Stimulated activated naive CD8-positive, alpha-beta T cell treated with anti-CD3 and anti-CD28 coated beads, Interleukin-15, amount 100 ng/mL, for 72 hours (primary cell): ENCODE data around the gene F2.

Source experiments
- ATAC-seq: fragments of 150-1000 bp; cut with Tn5 transposase; 2 replicates; pipeline ENCODE4 v1.10.0; 2021; ENCODE audit warnings: mild to moderate bottlenecking, moderate library complexity
- DNase-seq, 2 donors: peaks; one replicate each; pipeline ENCODE4 v3.0.0; 2021 to 2022
- H3K27ac Mint-ChIP-seq, 2 donors: one replicate each; pipeline ENCODE4 v1.8.0; 2022; ENCODE audit warnings: mild to moderate bottlenecking in 2 of 2, mixed read lengths in 2 of 2, moderate library complexity in 2 of 2
- H3K27me3 Mint-ChIP-seq: one replicate; pipeline ENCODE4 v1.8.0; 2022; ENCODE audit warnings: mixed read lengths
- H3K4me1 Mint-ChIP-seq: one replicate; pipeline ENCODE4 v1.8.0; 2022; ENCODE audit warnings: mild to moderate bottlenecking, mixed read lengths
- H3K4me3 Mint-ChIP-seq, 2 donors: one replicate each; pipeline ENCODE4 v1.8.0; 2022; ENCODE audit warnings: mild to moderate bottlenecking in 2 of 2, mixed read lengths in 2 of 2, moderate library complexity in 1 of 2
- H3K9me3 Mint-ChIP-seq, 2 donors: one replicate each; pipeline ENCODE4 v1.8.0; 2022; ENCODE audit warnings: mixed read lengths in 2 of 2

Gene F2

GRCh38 chr11:46723359-46723680 is 4.3 kb downstream of the F2 start:
- Mint-ChIP-seq H3K9me3 (no peaks in the 10 kb centered on the region), H3K4me1 (peaks cover 8% of the 10 kb centered on the region), H3K27ac (no peak overlapping the region), H3K27me3 (no peaks in the 10 kb centered on the region), H3K4me3 (no peak overlapping the region)
- no peak for DNase-seq
- ATAC-seq: no peak

DNA sequence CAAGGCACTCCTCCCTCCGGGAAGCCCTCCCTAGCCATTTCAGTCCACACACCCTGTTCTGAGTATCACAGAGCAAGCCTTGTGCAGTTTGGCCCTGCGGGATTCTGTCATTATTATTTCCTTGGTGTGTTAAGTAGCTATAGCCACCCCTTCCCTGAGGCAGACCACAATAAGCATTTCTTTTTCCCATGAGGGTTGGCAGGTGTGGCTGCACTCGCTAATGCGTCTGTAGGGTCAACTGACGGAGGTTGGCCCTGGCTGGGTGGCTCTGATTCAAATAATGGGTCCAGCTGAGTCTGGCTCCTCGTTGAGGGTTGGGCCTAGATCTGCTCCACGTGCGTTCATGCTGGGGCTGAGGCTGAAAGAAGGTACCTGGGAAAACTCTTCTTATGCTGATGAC is 5.1 kb downstream of the F2 start:
- no peaks in the 10 kb centered on the region for H3K27me3 Mint-ChIP-seq
- ATAC-seq: no peak

GRCh38 chr11:46725338-46726205 is 6.6 kb downstream of the F2 start:
- no peak for ATAC-seq
- DNase-seq: no peak
- Mint-ChIP-seq H3K27me3 (no peaks in the 10 kb centered on the region), H3K4me1 (no peaks in the 10 kb centered on the region), H3K27ac (no peak overlapping the region), H3K9me3 (no peaks in the 10 kb centered on the region), H3K4me3 (no peak overlapping the region)

More for the DNA sequence above, 5.1 kb downstream of the F2 start:
- H3K27ac Mint-ChIP-seq: no peak overlapping the region
- H3K9me3 Mint-ChIP-seq: no peaks in the 10 kb centered on the region
- no peak for DNase-seq
- H3K4me3 Mint-ChIP-seq: no peak overlapping the region
- peaks cover under 1% of the 10 kb centered on the region for H3K4me1 Mint-ChIP-seq

DNA sequence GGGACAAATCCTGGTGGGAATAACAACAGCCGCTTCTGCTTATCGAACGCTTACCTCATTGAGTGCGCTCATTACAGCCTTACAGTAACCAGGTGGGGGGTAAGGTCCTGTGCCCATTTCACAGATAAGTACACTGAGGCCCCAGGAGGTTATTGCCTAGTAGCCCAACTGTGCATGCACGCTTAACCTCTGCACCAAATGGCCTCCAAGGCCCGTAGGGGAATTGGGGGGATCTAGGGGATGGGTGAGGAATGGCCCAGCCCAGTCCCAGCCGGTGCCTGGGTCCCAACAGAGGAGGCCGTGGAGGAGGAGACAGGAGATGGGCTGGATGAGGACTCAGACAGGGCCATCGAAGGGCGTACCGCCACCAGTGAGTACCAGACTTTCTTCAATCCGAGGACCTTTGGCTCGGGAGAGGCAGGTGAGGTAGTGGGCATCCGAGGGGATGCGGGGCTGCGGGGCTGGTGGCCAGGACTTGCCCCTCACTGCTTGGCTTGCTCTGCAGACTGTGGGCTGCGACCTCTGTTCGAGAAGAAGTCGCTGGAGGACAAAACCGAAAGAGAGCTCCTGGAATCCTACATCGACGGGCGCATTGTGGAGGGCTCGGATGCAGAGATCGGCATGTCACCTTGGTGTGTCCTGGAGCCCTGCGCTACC is 7.3 kb downstream of the F2 start:
- Mint-ChIP-seq H3K27ac (no peak overlapping the region), H3K4me3 (no peak overlapping the region), H3K27me3 (no peaks in the 10 kb centered on the region), H3K4me1 (no peaks in the 10 kb centered on the region), H3K9me3 (no peaks in the 10 kb centered on the region)
- no peak for DNase-seq
- no peak for ATAC-seq

DNA sequence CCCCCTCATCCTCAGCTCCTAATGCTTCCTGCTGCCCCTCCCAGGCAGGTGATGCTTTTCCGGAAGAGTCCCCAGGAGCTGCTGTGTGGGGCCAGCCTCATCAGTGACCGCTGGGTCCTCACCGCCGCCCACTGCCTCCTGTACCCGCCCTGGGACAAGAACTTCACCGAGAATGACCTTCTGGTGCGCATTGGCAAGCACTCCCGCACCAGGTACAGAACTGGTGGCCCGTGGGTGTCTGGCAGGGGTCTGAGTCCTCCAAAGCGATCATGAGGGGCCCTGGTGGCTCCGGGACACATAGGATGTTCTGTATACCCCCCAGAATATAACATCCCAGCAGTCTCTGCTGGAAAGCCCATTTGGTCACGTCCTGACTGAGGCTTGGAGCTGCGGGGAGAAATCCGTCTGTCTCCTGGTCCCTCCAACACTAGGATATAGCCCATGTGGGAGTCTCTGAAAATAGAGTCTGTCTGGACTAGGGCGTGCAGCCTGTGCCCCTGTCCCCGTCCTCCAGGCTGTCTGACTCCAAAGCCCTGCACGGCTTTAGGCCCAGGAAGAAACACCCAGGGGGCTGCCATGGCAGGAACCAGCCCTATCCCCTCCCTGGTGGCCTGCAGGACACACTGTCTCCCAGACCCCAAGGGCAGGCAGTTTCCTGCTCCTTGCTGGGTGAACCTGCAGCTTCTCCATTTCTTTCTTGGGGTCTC is 9.1 kb downstream of the F2 start:
- H3K4me1 Mint-ChIP-seq: no peaks in the 10 kb centered on the region
- no peak for DNase-seq
- H3K9me3 Mint-ChIP-seq: no peaks in the 10 kb centered on the region
- H3K27ac Mint-ChIP-seq: peak overlapping the region in 1 of 2 donors; percentile 72
- ATAC-seq: no peak
- no peaks in the 10 kb centered on the region for H3K27me3 Mint-ChIP-seq
- H3K4me3 Mint-ChIP-seq: no peak overlapping the region

- no peaks in the 10 kb centered on the region for H3K9me3 Mint-ChIP-seq
- H3K27me3 Mint-ChIP-seq: no peaks in the 10 kb centered on the region
- DNase-seq: no peak
- no peaks in the 10 kb centered on the region for H3K4me1 Mint-ChIP-seq
- peak overlapping the region in 1 of 2 donors; percentile 72 for H3K27ac Mint-ChIP-seq
- H3K4me3 Mint-ChIP-seq: no peak overlapping the region
- ATAC-seq: no peak
Measured at GRCh38 chr11:46728659-46729040, 9.6 kb downstream of the F2 start.

GRCh38 chr11:46729110-46730027 is 10.4 kb downstream of the F2 start:
- no peak overlapping the region for H3K27ac Mint-ChIP-seq
- ATAC-seq (no peak), DNase-seq (no peak)
- no peak overlapping the region for H3K4me3 Mint-ChIP-seq
- no peaks in the 10 kb centered on the region for H3K27me3 Mint-ChIP-seq
- H3K9me3 Mint-ChIP-seq: no peaks in the 10 kb centered on the region
- H3K4me1 Mint-ChIP-seq: no peaks in the 10 kb centered on the region

GRCh38 chr11:46731545-46731944 is 12.5 kb downstream of the F2 start:
- no peaks in the 10 kb centered on the region for H3K4me1 Mint-ChIP-seq
- no peak overlapping the region for H3K27ac Mint-ChIP-seq
- no peaks in the 10 kb centered on the region for H3K27me3 Mint-ChIP-seq
- ATAC-seq (no peak), DNase-seq (no peak)
- H3K9me3 Mint-ChIP-seq: no peaks in the 10 kb centered on the region
- H3K4me3 Mint-ChIP-seq: no peak overlapping the region

DNA sequence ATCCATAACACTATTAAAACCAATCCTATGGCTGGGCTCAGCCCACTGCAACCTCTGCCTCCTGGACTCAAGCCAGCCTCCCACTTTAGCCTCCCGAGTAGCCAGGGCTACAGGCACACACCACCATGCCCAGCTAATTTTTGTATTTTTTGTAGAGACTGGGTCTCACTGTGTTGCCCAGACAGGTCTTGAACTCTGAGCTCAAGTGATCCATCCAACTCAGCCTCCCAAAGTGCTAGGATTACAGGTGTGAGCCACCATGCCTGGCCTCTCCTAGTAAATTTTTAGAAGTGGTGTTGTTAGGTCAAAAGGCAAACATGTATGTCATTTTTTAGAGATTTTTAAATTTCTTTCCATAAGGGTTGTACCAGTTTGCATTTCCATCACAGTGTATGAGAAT is 14.2 kb downstream of the F2 start:
- H3K4me1 Mint-ChIP-seq: no peaks in the 10 kb centered on the region

GRCh38 chr11:46736146-46736545 is 17.1 kb downstream of the F2 start:
- H3K4me1 Mint-ChIP-seq: no peaks in the 10 kb centered on the region
- no peaks in the 10 kb centered on the region for H3K9me3 Mint-ChIP-seq
- no peak overlapping the region for H3K4me3 Mint-ChIP-seq
- no peaks in the 10 kb centered on the region for H3K27me3 Mint-ChIP-seq
- ATAC-seq: no peak
- no peak overlapping the region for H3K27ac Mint-ChIP-seq
- DNase-seq: no peak

More for the DNA sequence above, 14.2 kb downstream of the F2 start:
- no peaks in the 10 kb centered on the region for H3K27me3 Mint-ChIP-seq
- no peak overlapping the region for H3K27ac Mint-ChIP-seq
- DNase-seq: no peak
- no peak for ATAC-seq
- no peak overlapping the region for H3K4me3 Mint-ChIP-seq
- H3K9me3 Mint-ChIP-seq: no peaks in the 10 kb centered on the region

GRCh38 chr11:46736615-46737014 is 17.6 kb downstream of the F2 start:
- Mint-ChIP-seq H3K4me3 (no peak overlapping the region), H3K27ac (no peak overlapping the region), H3K27me3 (no peaks in the 10 kb centered on the region), H3K4me1 (no peaks in the 10 kb centered on the region), H3K9me3 (no peaks in the 10 kb centered on the region)
- no peak for ATAC-seq
- DNase-seq: no peak

DNA sequence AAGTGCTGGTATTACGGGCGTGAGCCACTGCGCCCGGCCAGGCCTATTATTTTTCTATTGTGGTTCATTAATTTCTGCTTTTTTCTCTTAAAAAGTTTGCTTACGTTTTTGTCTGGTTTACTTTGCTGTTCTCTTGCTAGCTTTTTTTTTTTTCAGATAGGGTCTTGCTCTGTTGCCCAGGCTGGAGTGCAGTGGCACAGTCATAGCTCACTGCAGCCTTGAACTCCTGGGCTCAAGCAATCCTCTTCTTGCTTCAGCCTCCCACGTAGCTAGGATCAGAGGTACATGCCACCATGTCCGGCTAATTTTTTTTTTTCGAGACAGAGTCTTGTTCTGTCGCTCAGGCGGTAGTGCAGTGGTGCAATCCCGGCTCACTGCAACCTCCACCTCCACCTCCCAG is 18.7 kb downstream of the F2 start:
- no peaks in the 10 kb centered on the region for H3K27me3 Mint-ChIP-seq
- no peak for ATAC-seq
- H3K27ac Mint-ChIP-seq: no peak overlapping the region

DNA sequence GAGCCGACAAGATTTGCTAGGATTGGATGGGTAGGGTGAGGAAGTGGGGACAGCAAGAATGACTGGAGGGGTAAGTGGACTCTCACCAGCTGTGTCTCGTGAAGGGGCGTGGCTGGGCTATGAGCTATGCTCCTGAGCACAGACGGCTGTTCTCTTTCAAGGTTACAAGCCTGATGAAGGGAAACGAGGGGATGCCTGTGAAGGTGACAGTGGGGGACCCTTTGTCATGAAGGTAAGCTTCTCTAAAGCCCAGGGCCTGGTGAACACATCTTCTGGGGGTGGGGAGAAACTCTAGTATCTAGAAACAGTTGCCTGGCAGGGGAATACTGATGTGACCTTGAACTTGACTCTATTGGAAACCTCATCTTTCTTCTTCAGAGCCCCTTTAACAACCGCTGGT is 19.9 kb downstream of the F2 start:
- H3K4me3 Mint-ChIP-seq: no peak overlapping the region
- H3K27me3 Mint-ChIP-seq: no peaks in the 10 kb centered on the region
- ATAC-seq (peak; percentile 33), DNase-seq (no peak)
- H3K27ac Mint-ChIP-seq: no peak overlapping the region
- no peaks in the 10 kb centered on the region for H3K4me1 Mint-ChIP-seq
- H3K9me3 Mint-ChIP-seq: no peaks in the 10 kb centered on the region

More for the DNA sequence above, 18.7 kb downstream of the F2 start:
- no peaks in the 10 kb centered on the region for H3K4me1 Mint-ChIP-seq
- H3K9me3 Mint-ChIP-seq: no peaks in the 10 kb centered on the region
- no peak for DNase-seq
- no peak overlapping the region for H3K4me3 Mint-ChIP-seq

- Mint-ChIP-seq H3K9me3 (no peaks in the 10 kb centered on the region), H3K27me3 (no peaks in the 10 kb centered on the region), H3K4me3 (no peak overlapping the region), H3K27ac (peak overlapping the region; percentile 62 to 71), H3K4me1 (no peaks in the 10 kb centered on the region)
- ATAC-seq (no peak), DNase-seq (no peak)
Measured at GRCh38 chr11:46741600-46742484, 22.8 kb downstream of the F2 start.
